Measurements from ENCODE around the gene ZNF521. TPM values are rescaled to one million over a fixed set of nuclear protein-coding genes. Genes with fewer than 3 reads are reported as not detected.

The ZNF521 gene
- total RNA-seq, 2 experiments from 2014 or later = 0.85 to 2.8 TPM

- H3K4me3 ChIP-seq (ENCODE audit: low read depth, low read length, poor library complexity, severe bottlenecking) = no peak overlapping the region
- no peak overlapping the region for H3K27ac ChIP-seq (ENCODE audit: low read depth, low read length, poor library complexity, severe bottlenecking)
- H3K79me2 ChIP-seq (ENCODE audit: insufficient read depth, low read depth, low read length) = no peaks in the 10 kb centered on the region
- H3K9me2 ChIP-seq (ENCODE audit: insufficient read depth, low read length) = no peaks in the 10 kb centered on the region
- no peak overlapping the region for H2AFZ ChIP-seq (ENCODE audit: low read length)
- H4K20me1 ChIP-seq (ENCODE audit: insufficient read depth, low read length) = no peaks in the 10 kb centered on the region
- BruUV-seq (replicated peaks) = no TSS peak
- CTCF ChIA-PET (ENCODE audit: unreplicated experiment) = no interaction called here
- no peak for DNase-seq (ENCODE audit: low spot score)
- POLR2A ChIA-PET = no interaction called here
- intact Hi-C loops (cut with micrococcal nuclease; ENCODE audit: unreplicated experiment) = no loop called here
- TF ChIP-seq CTCF (conservative IDR thresholded peaks at IDR 0.05; ENCODE audit: low read length) = no peak
- no peak for TF ChIP-seq EZH2phosphoT487 (IDR thresholded peaks at IDR 0.05; ENCODE audit: borderline replicate concordance, low read depth, low read length)
- H3K36me3 ChIP-seq (ENCODE audit: insufficient read depth, low read length) = no peaks in the 10 kb centered on the region
- H3K9me3 ChIP-seq (ENCODE audit: low read length) = no peaks in the 10 kb centered on the region
- H3K4me2 ChIP-seq (ENCODE audit: low read length) = no peak overlapping the region
- H3K4me1 ChIP-seq (ENCODE audit: insufficient read depth, low read length, poor library complexity, severe bottlenecking) = no peaks in the 10 kb centered on the region
Observed at GRCh38 chr18:25146512-25146910, 205.5 kb downstream of the ZNF521 start.

- no peaks in the 10 kb centered on the region for H3K9me3 ChIP-seq (ENCODE audit: low read length)
- no peaks in the 10 kb centered on the region for H4K20me1 ChIP-seq (ENCODE audit: insufficient read depth, low read length)
- CTCF ChIA-PET (ENCODE audit: unreplicated experiment) = no interaction called here
Observed at GRCh38 chr18:25145731-25146511, 206.0 kb downstream of the ZNF521 start.

More at GRCh38 chr18:25145731-25146511, 206.0 kb downstream of the ZNF521 start:
- H3K79me2 ChIP-seq (ENCODE audit: insufficient read depth, low read depth, low read length) = no peaks in the 10 kb centered on the region
- TF ChIP-seq CTCF (conservative IDR thresholded peaks at IDR 0.05; ENCODE audit: low read length) (no peak), EZH2phosphoT487 (IDR thresholded peaks at IDR 0.05; ENCODE audit: borderline replicate concordance, low read depth, low read length) (no peak)
- intact Hi-C loops (cut with micrococcal nuclease; ENCODE audit: unreplicated experiment) = no loop called here
- no peak overlapping the region for H3K4me2 ChIP-seq (ENCODE audit: low read length)
- no peak overlapping the region for H3K4me3 ChIP-seq (ENCODE audit: low read depth, low read length, poor library complexity, severe bottlenecking)
- H3K27ac ChIP-seq (ENCODE audit: low read depth, low read length, poor library complexity, severe bottlenecking) = no peak overlapping the region
- H3K36me3 ChIP-seq (ENCODE audit: insufficient read depth, low read length) = no peaks in the 10 kb centered on the region
- BruUV-seq (replicated peaks) = no TSS peak
- H3K4me1 ChIP-seq (ENCODE audit: insufficient read depth, low read length, poor library complexity, severe bottlenecking) = no peaks in the 10 kb centered on the region
- POLR2A ChIA-PET = interaction anchor here (0.7 to 0.8 kb wide), 2 partner anchors 45 to 50 kb away, joined by 3 read pairs; no protein-coding TSS in a partner anchor
- DNase-seq (ENCODE audit: low spot score) = no peak
- H2AFZ ChIP-seq (ENCODE audit: low read length) = no peak overlapping the region
- H3K9me2 ChIP-seq (ENCODE audit: insufficient read depth, low read length) = no peaks in the 10 kb centered on the region

Data from OCI-LY7 (cell line).